ENCODE data around the gene PPA2. TPM values are rescaled to one million over a fixed set of nuclear protein-coding genes. Genes with fewer than 3 reads are reported as not detected.

The PPA2 gene
- polyA plus RNA-seq (2012; ENCODE audit: insufficient read depth, insufficient read length, low read depth) = 78.3 TPM

DNA sequence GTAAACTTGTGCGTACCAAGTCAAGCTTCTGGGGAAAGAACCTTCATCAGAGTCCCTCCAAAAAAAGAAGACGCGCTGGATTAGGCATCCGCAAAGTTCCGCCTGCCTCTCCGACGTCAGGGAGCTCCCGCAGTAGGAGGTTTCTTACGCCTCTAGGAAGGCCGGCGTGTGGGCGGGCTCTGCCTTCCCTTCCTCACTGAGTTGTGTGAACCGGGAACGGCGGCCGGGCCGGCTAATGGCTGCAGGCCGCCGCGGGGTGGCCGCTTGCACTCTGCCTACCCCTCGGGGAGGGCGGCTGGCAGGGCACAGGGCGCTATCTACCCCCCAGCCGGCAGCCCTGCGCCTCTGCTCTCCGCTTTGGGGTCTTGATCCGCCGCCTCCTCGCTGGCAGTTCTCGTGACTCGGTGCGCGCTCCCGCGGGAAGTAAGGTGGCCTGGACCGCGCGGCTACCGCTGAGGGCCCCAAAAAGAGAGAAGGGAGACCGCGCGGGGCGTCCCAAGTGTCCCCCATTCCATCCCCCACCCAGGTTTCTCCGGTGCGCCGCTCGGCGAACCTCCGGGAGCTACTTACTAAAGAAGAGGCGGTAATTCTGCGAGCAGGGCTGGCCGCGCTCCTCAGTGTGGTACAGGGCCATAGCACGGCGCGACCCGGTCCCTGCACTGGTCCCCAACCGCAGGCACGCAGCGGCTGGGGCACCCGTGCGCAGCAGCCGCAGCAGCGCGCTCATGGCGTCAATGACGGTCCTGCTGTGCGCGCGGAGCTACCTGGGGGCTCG, at the start of gene PPA2:
TSS of gene PPA2 (minus strand) at position 739 of the 775 bp plus-strand sequence. CDS start at position 727, 12 bp downstream.
- no peaks in the 10 kb centered on the region; the same call in 1 of the 2 replicates for H3K36me3 ChIP-seq
- H3K9me3 ChIP-seq = no peaks in the 10 kb centered on the region
- H3K4me1 ChIP-seq = peaks cover 9% of the 10 kb centered on the region; the same call in 1 of the 2 replicates
- TF ChIP-seq, protein P1, sequence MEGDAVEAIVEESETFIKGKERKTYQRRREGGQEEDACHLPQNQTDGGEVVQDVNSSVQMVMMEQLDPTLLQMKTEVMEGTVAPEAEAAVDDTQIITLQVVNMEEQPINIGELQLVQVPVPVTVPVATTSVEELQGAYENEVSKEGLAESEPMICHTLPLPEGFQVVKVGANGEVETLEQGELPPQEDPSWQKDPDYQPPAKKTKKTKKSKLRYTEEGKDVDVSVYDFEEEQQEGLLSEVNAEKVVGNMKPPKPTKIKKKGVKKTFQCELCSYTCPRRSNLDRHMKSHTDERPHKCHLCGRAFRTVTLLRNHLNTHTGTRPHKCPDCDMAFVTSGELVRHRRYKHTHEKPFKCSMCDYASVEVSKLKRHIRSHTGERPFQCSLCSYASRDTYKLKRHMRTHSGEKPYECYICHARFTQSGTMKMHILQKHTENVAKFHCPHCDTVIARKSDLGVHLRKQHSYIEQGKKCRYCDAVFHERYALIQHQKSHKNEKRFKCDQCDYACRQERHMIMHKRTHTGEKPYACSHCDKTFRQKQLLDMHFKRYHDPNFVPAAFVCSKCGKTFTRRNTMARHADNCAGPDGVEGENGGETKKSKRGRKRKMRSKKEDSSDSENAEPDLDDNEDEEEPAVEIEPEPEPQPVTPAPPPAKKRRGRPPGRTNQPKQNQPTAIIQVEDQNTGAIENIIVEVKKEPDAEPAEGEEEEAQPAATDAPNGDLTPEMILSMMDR (IDR thresholded peaks at IDR 0.05; ENCODE audit: low read depth, low read length) = no peak
- H3K27me3 ChIP-seq = no peaks in the 10 kb centered on the region
- DNase-seq = peak; percentile 91
- H3K4me3 ChIP-seq (ENCODE audit: low read depth, low read length) = peak within 1 kb of the TSS; percentile 90

DNA sequence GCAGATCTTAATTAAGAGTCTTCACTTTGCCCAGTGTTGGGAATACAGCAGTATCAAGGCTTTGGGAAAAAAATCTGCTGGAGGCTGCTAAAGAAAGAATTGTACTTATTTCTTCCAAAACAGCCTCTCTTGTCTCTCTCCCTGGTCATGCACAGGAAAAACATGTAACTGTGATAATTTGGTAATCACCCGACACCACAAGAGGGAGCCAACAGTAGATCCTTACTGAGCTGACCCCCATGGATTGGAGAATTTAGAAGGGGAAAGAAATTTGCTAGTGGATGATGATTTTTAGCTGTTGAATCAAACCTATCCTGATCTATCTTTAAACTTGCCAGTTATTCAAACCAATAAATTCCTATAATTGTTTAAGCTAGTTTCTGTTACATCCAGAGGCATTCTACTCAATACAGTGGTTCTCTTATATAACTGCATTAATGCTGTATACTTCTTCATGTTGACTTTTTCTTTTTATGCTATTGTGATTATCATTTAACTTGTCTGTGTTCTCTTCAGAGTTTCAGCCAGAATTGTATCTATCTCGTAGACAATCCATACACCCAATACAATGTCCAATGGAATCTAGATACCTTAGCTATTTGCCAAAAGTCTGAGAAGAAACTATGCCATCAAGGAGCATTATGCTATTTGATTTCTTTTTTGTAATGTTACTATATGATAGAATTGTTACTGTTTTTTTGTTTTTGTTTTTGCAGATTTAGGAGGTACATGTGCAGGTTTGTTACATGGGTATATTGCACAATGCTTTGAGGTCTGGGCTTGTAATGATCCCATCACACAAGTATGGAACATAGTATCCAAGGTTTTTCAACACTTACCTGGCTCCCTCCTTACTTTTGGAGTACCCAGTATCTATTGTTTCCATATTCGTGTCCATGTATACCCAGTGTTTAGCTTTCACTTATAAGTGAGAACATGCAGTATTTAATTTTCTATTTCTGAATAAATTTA, 47.2 kb upstream of the PPA2 start:
- Histone ChIP-seq H3K27me3 (no peaks in the 10 kb centered on the region), H3K4me3 (ENCODE audit: low read depth, low read length) (no peak overlapping the region), H3K4me1 (no peaks in the 10 kb centered on the region), H3K9me3 (no peaks in the 10 kb centered on the region), H3K36me3 (no peaks in the 10 kb centered on the region)
- peak; percentile 57 for DNase-seq
- TF ChIP-seq, protein P1 (IDR thresholded peaks at IDR 0.05; ENCODE audit: low read depth, low read length) = peak; percentile 86

DNA sequence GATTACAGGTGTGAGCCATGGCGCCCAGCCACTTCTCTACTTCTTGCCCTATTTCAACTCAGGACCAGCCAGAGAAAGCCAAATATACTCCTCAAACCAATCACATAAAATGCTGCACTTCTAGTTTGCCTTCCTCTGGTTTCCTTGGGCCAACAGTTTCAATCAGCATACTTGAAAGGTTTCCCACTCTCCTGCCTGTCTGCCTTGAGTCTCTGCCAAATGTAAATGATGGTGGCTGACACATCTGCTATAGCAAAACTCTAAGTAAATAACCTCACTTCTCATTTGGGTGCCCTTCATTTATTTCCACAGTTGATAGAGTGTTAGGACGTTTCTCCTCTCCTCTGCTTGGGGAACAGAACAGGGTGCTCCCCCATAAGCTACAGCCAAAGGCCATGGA, 36.4 kb upstream of the PPA2 start:
- Histone ChIP-seq H3K9me3 (no peaks in the 10 kb centered on the region), H3K27me3 (no peaks in the 10 kb centered on the region), H3K4me1 (no peaks in the 10 kb centered on the region), H3K36me3 (no peaks in the 10 kb centered on the region), H3K4me3 (ENCODE audit: low read depth, low read length) (no peak overlapping the region)
- no peak for DNase-seq
- TF ChIP-seq, protein P1 (IDR thresholded peaks at IDR 0.05; ENCODE audit: low read depth, low read length) = no peak

DNA sequence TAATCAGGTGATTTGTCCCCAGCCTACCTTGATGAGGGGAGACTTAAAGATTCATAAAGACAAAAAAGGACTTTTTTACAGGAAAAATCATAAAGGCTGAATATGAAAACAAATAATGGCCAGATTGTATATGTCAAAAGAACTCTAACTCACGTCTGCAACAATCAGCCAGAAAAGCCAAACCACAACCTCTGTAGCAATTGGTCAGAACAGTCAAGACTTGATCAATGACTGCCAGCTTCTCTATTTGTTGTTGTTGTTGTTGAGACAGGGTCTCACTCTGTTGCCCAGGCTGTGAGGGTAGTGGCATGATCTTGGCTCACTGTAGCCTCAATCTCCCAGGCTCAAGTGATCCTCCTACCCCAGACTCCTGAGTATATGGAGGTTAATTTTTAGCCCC, 35.9 kb upstream of the PPA2 start:
- Histone ChIP-seq H3K9me3 (no peaks in the 10 kb centered on the region), H3K27me3 (no peaks in the 10 kb centered on the region), H3K36me3 (no peaks in the 10 kb centered on the region), H3K4me3 (ENCODE audit: low read depth, low read length) (no peak overlapping the region), H3K4me1 (no peaks in the 10 kb centered on the region)
- no peak for DNase-seq
- TF ChIP-seq, protein P1 (IDR thresholded peaks at IDR 0.05; ENCODE audit: low read depth, low read length) = no peak

DNA sequence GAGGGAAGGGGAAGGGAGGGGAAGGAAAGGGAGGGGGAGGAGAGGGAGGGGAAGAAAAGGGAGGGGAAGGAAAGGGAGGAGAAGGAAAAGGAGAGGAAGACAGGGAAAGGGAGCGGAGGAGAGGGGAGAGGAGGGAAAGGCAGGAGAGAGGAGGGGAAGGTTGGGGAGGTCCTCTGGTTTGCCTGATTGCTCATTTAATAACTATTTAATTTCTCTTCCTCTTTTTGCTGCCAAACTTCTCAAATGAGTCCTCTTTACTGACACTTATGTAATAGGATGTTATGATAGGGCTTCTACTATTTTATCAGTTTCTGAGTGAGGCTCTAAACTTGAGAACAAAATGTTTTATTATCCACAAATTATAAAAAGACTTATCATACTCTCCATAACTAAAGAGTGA, 35.4 kb upstream of the PPA2 start:
- TF ChIP-seq, protein P1 (IDR thresholded peaks at IDR 0.05; ENCODE audit: low read depth, low read length) = no peak
- no peaks in the 10 kb centered on the region for H3K9me3 ChIP-seq
- no peaks in the 10 kb centered on the region for H3K27me3 ChIP-seq
- H3K4me1 ChIP-seq = no peaks in the 10 kb centered on the region
- H3K4me3 ChIP-seq (ENCODE audit: low read depth, low read length) = no peak overlapping the region
- H3K36me3 ChIP-seq = no peaks in the 10 kb centered on the region
- DNase-seq = no peak

Data from BE2C (cell line).